AG09309 (cell line): ENCODE measurements around the gene ST6GAL2.

Experiments
- DNase-seq: peaks from one replicate; pipeline ENCODE4 v3.0.0-alpha.2; 2010; ENCODE audit warnings: low read depth
- H3K4me3 ChIP-seq: 2 replicates; pipeline ENCODE4 v1.5.1; 2011; ENCODE audit warnings: mild to moderate bottlenecking, low read depth, low read length, moderate library complexity; ENCODE audit not compliant: control insufficient read depth
- CTCF ChIP-seq: IDR thresholded peaks from 2 replicates; pipeline ENCODE4 v1.5.1; 2011; ENCODE audit warnings: mild to moderate bottlenecking, low read depth, low read length, inconsistent platforms; ENCODE audit not compliant: insufficient read depth, control insufficient read depth; ENCODE audit errors: missing control alignments

The ST6GAL2 gene

GRCh38 chr2:106843910-106844250 lies 42.1 kb downstream of the ST6GAL2 start:
- no peak for DNase-seq
- no peak overlapping the region for H3K4me3 ChIP-seq
- no peak for TF ChIP-seq CTCF

GRCh38 chr2:106843001-106843909 lies 42.7 kb downstream of the ST6GAL2 start:
- H3K4me3 ChIP-seq: no peak overlapping the region
- TF ChIP-seq CTCF: no peak
- no peak for DNase-seq

GRCh38 chr2:106841886-106842645 lies 43.9 kb downstream of the ST6GAL2 start:
- TF ChIP-seq CTCF: no peak
- no peak for DNase-seq
- no peak overlapping the region for H3K4me3 ChIP-seq

- no peak for DNase-seq
- TF ChIP-seq CTCF: no peak
- no peak overlapping the region for H3K4me3 ChIP-seq
Observed at GRCh38 chr2:106840818-106841217, 45.1 kb downstream of the ST6GAL2 start.

GRCh38 chr2:106839849-106840595 lies 45.9 kb downstream of the ST6GAL2 start:
- no peak for DNase-seq
- TF ChIP-seq CTCF: peak; percentile 13
- H3K4me3 ChIP-seq: no peak overlapping the region

GRCh38 chr2:106833256-106833655 lies 52.7 kb downstream of the ST6GAL2 start:
- no peak for DNase-seq
- TF ChIP-seq CTCF: no peak
- H3K4me3 ChIP-seq: no peak overlapping the region
